ENCODE measurements around the gene HADH.
"Not testable (repeated sequence)": the region's sequence is repeated elsewhere in the genome, so short reads cannot be mapped to it uniquely, and the experiment has no call there.

The HADH gene

GRCh38 chr4:108031427-108032083 lies 41.9 kb downstream of the HADH start:
- no peak for DNase-seq (ENCODE audit: low spot score)

GRCh38 chr4:108033348-108033747 lies 43.7 kb downstream of the HADH start:
- no peak for DNase-seq (ENCODE audit: low spot score)

GRCh38 chr4:108034565-108034964 lies 44.9 kb downstream of the HADH start:
- DNase-seq (ENCODE audit: low spot score): no peak

GRCh38 chr4:108035691-108036090 lies 46.0 kb downstream of the HADH start:
- no peak for DNase-seq (ENCODE audit: low spot score)

GRCh38 chr4:108036213-108036612 lies 46.5 kb downstream of the HADH start:
- peak; percentile 82 for DNase-seq (ENCODE audit: low spot score)

- no peak for DNase-seq (ENCODE audit: low spot score)
Observed at GRCh38 chr4:108037884-108038283, 48.2 kb downstream of the HADH start.

GRCh38 chr4:108042927-108043326 lies 53.2 kb downstream of the HADH start:
- DNase-seq (ENCODE audit: low spot score): no peak

GRCh38 chr4:108043526-108043925 lies 53.8 kb downstream of the HADH start:
- DNase-seq (ENCODE audit: low spot score): no peak

- no peak for DNase-seq (ENCODE audit: low spot score)
Observed at GRCh38 chr4:108044951-108045686, 55.4 kb downstream of the HADH start.

GRCh38 chr4:108045687-108046024 lies 56.0 kb downstream of the HADH start:
- DNase-seq (ENCODE audit: low spot score): no peak

GRCh38 chr4:108047199-108047598 lies 57.5 kb downstream of the HADH start:
- DNase-seq (ENCODE audit: low spot score): no peak

- DNase-seq (ENCODE audit: low spot score): no peak
Observed at GRCh38 chr4:108048157-108048556, 58.5 kb downstream of the HADH start.

GRCh38 chr4:108048997-108049396 lies 59.3 kb downstream of the HADH start:
- DNase-seq (ENCODE audit: low spot score): no peak

GRCh38 chr4:108049406-108049805 lies 59.7 kb downstream of the HADH start:
- DNase-seq (ENCODE audit: low spot score): peak; percentile 34

GRCh38 chr4:108050166-108051111 lies 60.8 kb downstream of the HADH start:
- not testable (repeated sequence) for DNase-seq (ENCODE audit: low spot score)

- DNase-seq (ENCODE audit: low spot score): no peak
Observed at GRCh38 chr4:108051343-108051742, 61.7 kb downstream of the HADH start.

- no peak for DNase-seq (ENCODE audit: low spot score)
Observed at GRCh38 chr4:108052558-108053120, 63.0 kb downstream of the HADH start.

GRCh38 chr4:108053251-108053711 lies 63.6 kb downstream of the HADH start:
- no peak for DNase-seq (ENCODE audit: low spot score)

GRCh38 chr4:108054025-108054638 lies 64.4 kb downstream of the HADH start:
- DNase-seq (ENCODE audit: low spot score): no peak

- DNase-seq (ENCODE audit: low spot score): no peak
Observed at GRCh38 chr4:108055787-108056186, 66.1 kb downstream of the HADH start.

- DNase-seq (ENCODE audit: low spot score): no peak
Observed at GRCh38 chr4:108056418-108056817, 66.7 kb downstream of the HADH start.
